K562 (cell line): ENCODE data around the gene LACC1.

ENCODE experiments used
- GABPB1 ChIP-seq: sonication (generic); formaldehyde crosslinking; IDR thresholded peaks from 2 replicates; pipeline ENCODE4 v1.8.0; 2022; ENCODE audit warnings: mild to moderate bottlenecking, missing genetic modification reagents
- LEF1 ChIP-seq: fragments of 450-650 bp; IDR thresholded peaks from 2 replicates; pipeline ENCODE4 v1.6.1; 2016; ENCODE audit warnings: mild to moderate bottlenecking
- PCBP1 ChIP-seq: fragments of 200-400 bp; formaldehyde crosslinking; IDR thresholded peaks from 2 replicates; pipeline ENCODE4 v1.6.1; 2018; ENCODE audit warnings: mild to moderate bottlenecking, low read depth, low read length; ENCODE audit not compliant: poor library complexity, severe bottlenecking
- SAFB2 ChIP-seq: fragments of 200-400 bp; formaldehyde crosslinking; IDR thresholded peaks from 2 replicates; pipeline ENCODE4 v1.6.1; 2018; ENCODE audit warnings: borderline replicate concordance, low read length, low read depth, moderate library complexity; ENCODE audit not compliant: severe bottlenecking
- STAT5B ChIP-seq: fragments of 250-450 bp; sonication (Bioruptor Pico); IDR thresholded peaks from 2 replicates; pipeline ENCODE4 v1.8.0; 2021; ENCODE audit warnings: mild to moderate bottlenecking, inconsistent platforms
- ZNF121 ChIP-seq: sonication (generic); formaldehyde crosslinking; conservative IDR thresholded peaks from 2 replicates; pipeline ENCODE4 v1.8.0; 2022; ENCODE audit warnings: missing genetic modification reagents
- TF ChIP-seq, protein P1 (sequence below), 3 experiments: IDR thresholded peaks in 2 of 3; conservative IDR thresholded peaks in 1 of 3; 2 replicates each; pipeline ENCODE4 v1.5.1; 2011 to 2012; ENCODE audit warnings: low read length in 3 of 3, mild to moderate bottlenecking in 3 of 3, control low read depth in 2 of 3, improper control_type of control experiment in 1 of 3, inconsistent platforms in 1 of 3, low read depth in 1 of 3, mixed read lengths in 1 of 3, moderate library complexity in 1 of 3; ENCODE audit not compliant: insufficient read depth in 2 of 3
- TF ChIP-seq, protein P2 (sequence below): fragments of 250-450 bp; sonication (Bioruptor Pico); IDR thresholded peaks from 2 replicates; pipeline ENCODE4 v1.4.0; 2020

DNA sequence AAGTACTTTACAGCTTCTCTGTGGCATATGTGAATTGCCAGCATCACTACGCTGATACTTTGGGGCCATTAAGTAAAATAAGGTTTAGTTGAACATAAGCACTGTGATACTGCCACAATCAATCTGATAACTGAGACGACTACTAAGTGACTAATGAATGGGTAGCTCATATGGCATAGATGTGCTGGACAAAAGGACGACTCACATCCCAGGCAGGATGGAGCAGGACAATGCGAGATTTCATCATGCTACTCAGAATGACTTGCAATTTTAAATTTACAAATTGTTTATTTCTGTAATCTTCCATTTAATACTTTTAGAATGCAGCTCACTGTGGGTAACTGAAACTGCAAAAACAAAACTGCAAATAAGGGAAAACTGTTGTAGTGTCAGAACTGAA, 13.8 kb upstream of the LACC1 start:
- TF ChIP-seq, protein P1, sequence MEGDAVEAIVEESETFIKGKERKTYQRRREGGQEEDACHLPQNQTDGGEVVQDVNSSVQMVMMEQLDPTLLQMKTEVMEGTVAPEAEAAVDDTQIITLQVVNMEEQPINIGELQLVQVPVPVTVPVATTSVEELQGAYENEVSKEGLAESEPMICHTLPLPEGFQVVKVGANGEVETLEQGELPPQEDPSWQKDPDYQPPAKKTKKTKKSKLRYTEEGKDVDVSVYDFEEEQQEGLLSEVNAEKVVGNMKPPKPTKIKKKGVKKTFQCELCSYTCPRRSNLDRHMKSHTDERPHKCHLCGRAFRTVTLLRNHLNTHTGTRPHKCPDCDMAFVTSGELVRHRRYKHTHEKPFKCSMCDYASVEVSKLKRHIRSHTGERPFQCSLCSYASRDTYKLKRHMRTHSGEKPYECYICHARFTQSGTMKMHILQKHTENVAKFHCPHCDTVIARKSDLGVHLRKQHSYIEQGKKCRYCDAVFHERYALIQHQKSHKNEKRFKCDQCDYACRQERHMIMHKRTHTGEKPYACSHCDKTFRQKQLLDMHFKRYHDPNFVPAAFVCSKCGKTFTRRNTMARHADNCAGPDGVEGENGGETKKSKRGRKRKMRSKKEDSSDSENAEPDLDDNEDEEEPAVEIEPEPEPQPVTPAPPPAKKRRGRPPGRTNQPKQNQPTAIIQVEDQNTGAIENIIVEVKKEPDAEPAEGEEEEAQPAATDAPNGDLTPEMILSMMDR (IDR thresholded peaks at IDR 0.05 in 2 of 3, conservative IDR thresholded peaks at IDR 0.05 in 1 of 3; ENCODE audit: insufficient read depth in 2 of 3, low read depth in 1 of 3, low read length in 3 of 3): no peak
- no peak for TF ChIP-seq LEF1
- TF ChIP-seq ZNF121: no peak
- no peak for TF ChIP-seq PCBP1
- no peak for TF ChIP-seq SAFB2
- TF ChIP-seq, protein P2, sequence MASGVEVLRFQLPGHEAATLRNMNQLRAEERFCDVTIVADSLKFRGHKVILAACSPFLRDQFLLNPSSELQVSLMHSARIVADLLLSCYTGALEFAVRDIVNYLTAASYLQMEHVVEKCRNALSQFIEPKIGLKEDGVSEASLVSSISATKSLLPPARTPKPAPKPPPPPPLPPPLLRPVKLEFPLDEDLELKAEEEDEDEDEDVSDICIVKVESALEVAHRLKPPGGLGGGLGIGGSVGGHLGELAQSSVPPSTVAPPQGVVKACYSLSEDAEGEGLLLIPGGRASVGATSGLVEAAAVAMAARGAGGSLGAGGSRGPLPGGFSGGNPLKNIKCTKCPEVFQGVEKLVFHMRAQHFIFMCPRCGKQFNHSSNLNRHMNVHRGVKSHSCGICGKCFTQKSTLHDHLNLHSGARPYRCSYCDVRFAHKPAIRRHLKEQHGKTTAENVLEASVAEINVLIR (CRISPR knock-in tag): no peak
- no peak for TF ChIP-seq STAT5B (CRISPR knock-in tag)
- TF ChIP-seq GABPB1 (CRISPR knock-in tag): no peak
